ENCODE data around the gene CHKA. TPM values are rescaled to one million over a fixed set of nuclear protein-coding genes. Genes with fewer than 3 reads are reported as not detected.

CHKA gene
- total and polyA plus RNA-seq, 4 donors = 17.6 to 73.4 (median 49.0) TPM

GRCh38 chr11:68024508-68024907 is 96.7 kb downstream of the CHKA start:
- peaks cover 0 to 21% (median 10%) of the 10 kb centered on the region in 4 donors for H3K36me3 ChIP-seq (ENCODE audit: control insufficient read depth in 4 of 4, insufficient read depth in 4 of 4, low read length in 4 of 4)
- no peak for DNase-seq
- no peaks in the 10 kb centered on the region for H3K27me3 ChIP-seq (ENCODE audit: control insufficient read depth in 3 of 3, insufficient read depth in 3 of 3, low read length in 2 of 3)
- peaks cover 0 to 6% (median 0%) of the 10 kb centered on the region in 5 donors for H3K4me1 ChIP-seq (ENCODE audit: control insufficient read depth in 5 of 5, insufficient read depth in 5 of 5, low read length in 5 of 5)
- TF ChIP-seq, protein P1, sequence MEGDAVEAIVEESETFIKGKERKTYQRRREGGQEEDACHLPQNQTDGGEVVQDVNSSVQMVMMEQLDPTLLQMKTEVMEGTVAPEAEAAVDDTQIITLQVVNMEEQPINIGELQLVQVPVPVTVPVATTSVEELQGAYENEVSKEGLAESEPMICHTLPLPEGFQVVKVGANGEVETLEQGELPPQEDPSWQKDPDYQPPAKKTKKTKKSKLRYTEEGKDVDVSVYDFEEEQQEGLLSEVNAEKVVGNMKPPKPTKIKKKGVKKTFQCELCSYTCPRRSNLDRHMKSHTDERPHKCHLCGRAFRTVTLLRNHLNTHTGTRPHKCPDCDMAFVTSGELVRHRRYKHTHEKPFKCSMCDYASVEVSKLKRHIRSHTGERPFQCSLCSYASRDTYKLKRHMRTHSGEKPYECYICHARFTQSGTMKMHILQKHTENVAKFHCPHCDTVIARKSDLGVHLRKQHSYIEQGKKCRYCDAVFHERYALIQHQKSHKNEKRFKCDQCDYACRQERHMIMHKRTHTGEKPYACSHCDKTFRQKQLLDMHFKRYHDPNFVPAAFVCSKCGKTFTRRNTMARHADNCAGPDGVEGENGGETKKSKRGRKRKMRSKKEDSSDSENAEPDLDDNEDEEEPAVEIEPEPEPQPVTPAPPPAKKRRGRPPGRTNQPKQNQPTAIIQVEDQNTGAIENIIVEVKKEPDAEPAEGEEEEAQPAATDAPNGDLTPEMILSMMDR (IDR thresholded peaks at IDR 0.05; ENCODE audit: control extremely low read depth, extremely low read depth) = no peak
- no peak overlapping the region for H3K4me3 ChIP-seq
- no peak overlapping the region for H3K9ac ChIP-seq (ENCODE audit: insufficient read depth in 1 of 2, low read length in 2 of 2)
- peaks cover 0 to 7% (median under 1%) of the 10 kb centered on the region in 4 donors for H3K9me3 ChIP-seq (ENCODE audit: control insufficient read depth in 4 of 4, insufficient read depth in 3 of 4, low read length in 3 of 4)
- ATAC-seq (ENCODE audit: insufficient read depth, low FRiP score) = no peak
- 86 to 88% methylated on average over 5 of the region's 5 CpGs for WGBS, 2 donors
- H3K27ac ChIP-seq (ENCODE audit: low read depth in 1 of 2, low read length in 1 of 2) = no peak overlapping the region

DNA sequence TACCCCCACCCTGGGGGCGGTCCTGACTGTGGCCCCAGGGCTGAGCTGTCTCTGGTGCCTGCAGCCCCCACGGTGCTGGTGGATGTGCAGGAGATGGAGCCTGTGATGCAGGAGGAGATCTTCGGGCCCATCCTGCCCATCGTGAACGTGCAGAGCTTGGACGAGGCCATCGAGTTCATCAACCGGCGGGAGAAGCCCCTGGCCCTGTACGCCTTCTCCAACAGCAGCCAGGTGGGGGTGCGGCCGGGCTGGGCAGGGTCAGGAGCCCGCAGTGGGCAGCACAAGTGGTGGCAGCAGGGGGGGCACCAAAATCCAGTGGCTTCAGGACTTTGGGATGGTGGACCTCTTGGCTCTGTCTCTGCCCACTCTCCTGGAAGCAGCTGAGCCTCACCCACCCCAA is 98.7 kb downstream of the CHKA start:
- Histone ChIP-seq H3K9me3 (ENCODE audit: control insufficient read depth in 4 of 4, insufficient read depth in 3 of 4, low read length in 3 of 4) (peaks cover 0 to 7% (median under 1%) of the 10 kb centered on the region in 4 donors), H3K36me3 (ENCODE audit: control insufficient read depth in 4 of 4, insufficient read depth in 4 of 4, low read length in 4 of 4) (peaks cover 0 to 18% (median 10%) of the 10 kb centered on the region in 4 donors), H3K27ac (ENCODE audit: low read depth in 1 of 2, low read length in 1 of 2) (no peak overlapping the region), H3K27me3 (ENCODE audit: control insufficient read depth in 3 of 3, insufficient read depth in 3 of 3, low read length in 2 of 3) (no peaks in the 10 kb centered on the region), H3K4me1 (ENCODE audit: control insufficient read depth in 5 of 5, insufficient read depth in 5 of 5, low read length in 5 of 5) (peaks cover 0 to 3% (median 0%) of the 10 kb centered on the region in 5 donors), H3K9ac (ENCODE audit: insufficient read depth in 1 of 2, low read length in 2 of 2) (no peak overlapping the region), H3K4me3 (no peak overlapping the region)
- DNase-seq (no peak), ATAC-seq (ENCODE audit: insufficient read depth, low FRiP score) (no peak)
- 93 to 95% methylated on average over 11 to 13 of the region's 13 CpGs for WGBS, 2 donors
- TF ChIP-seq, protein P1 (IDR thresholded peaks at IDR 0.05; ENCODE audit: control extremely low read depth, extremely low read depth) = no peak

DNA sequence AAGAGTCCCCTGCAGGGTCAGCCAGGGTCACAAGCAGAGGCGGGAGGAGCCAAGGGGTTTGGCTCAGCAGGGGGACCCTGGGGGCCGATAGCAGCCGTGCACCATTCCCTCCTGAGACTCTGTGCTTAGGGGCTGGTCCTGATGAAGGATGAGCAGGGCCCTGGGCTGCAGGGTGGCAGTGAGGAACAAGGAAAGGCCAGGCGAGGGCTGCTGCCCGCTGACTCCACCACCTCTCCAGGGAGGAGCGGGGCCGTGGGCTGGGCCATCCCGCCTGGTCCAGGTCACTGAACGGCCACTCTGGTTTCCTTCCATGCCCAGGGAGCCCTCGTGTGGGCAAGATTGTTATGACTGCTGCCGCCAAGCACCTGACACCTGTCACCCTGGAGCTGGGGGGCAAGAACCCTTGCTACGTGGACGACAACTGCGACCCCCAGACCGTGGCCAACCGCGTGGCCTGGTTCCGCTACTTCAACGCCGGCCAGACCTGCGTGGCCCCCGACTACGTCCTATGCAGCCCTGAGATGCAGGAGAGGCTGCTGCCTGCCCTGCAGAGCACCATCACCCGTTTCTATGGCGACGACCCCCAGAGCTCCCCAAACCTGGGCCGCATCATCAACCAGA is 99.9 kb downstream of the CHKA start:
- DNase-seq (no peak), ATAC-seq (ENCODE audit: insufficient read depth, low FRiP score) (peak; percentile 64)
- TF ChIP-seq, protein P1 (IDR thresholded peaks at IDR 0.05; ENCODE audit: control extremely low read depth, extremely low read depth) = no peak
- H3K27ac ChIP-seq (ENCODE audit: low read depth in 1 of 2, low read length in 1 of 2) = no peak overlapping the region
- H3K36me3 ChIP-seq (ENCODE audit: control insufficient read depth in 4 of 4, insufficient read depth in 4 of 4, low read length in 4 of 4) = peaks cover 0 to 17% (median 10%) of the 10 kb centered on the region in 4 donors
- H3K9ac ChIP-seq (ENCODE audit: insufficient read depth in 1 of 2, low read length in 2 of 2) = no peak overlapping the region
- H3K4me3 ChIP-seq = no peak overlapping the region
- H3K27me3 ChIP-seq (ENCODE audit: control insufficient read depth in 3 of 3, insufficient read depth in 3 of 3, low read length in 2 of 3) = no peaks in the 10 kb centered on the region
- H3K9me3 ChIP-seq (ENCODE audit: control insufficient read depth in 4 of 4, insufficient read depth in 3 of 4, low read length in 3 of 4) = peaks cover 0 to 7% (median under 1%) of the 10 kb centered on the region in 4 donors
- WGBS, 2 donors = 76 to 81% methylated on average over 27 of the region's 27 CpGs
- H3K4me1 ChIP-seq (ENCODE audit: control insufficient read depth in 5 of 5, insufficient read depth in 5 of 5, low read length in 5 of 5) = peaks cover 0 to 8% (median 3%) of the 10 kb centered on the region in 5 donors
